Measurements from ENCODE around the gene MEF2C.
"Not testable (repeated sequence)": the region's sequence is repeated elsewhere in the genome, so short reads cannot be mapped to it uniquely, and the experiment has no call there.

MEF2C gene

GRCh38 chr5:88883059-88883835 lies at the start of gene MEF2C:
Gene MEF2C, minus strand, starts transcription at chr5:88883184. Its CDS starts 59,396 bp downstream, at chr5:88823788.
- peak; percentile 59 for DNase-seq (ENCODE audit: low read depth, low spot score)

DNA sequence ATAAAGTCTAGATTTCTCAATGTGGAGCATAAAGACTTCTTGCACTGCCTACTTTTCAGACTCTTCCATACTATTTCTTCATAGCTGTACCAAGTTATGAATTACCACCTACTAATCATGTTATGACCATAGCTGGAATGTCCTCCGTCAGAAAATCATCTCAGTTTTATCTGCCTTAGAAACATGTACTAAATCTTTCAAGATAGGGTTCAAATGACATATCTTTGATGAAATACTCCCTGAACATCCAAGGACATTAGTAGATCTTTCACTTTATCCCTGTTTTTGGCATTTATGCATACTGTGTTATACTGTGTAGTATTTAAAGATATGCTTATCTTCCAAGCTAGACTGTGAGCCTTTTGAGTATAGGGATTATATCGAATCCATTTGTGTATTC lies 49.6 kb upstream of the MEF2C start:
- no peak for DNase-seq (ENCODE audit: low read depth, low spot score)

DNA sequence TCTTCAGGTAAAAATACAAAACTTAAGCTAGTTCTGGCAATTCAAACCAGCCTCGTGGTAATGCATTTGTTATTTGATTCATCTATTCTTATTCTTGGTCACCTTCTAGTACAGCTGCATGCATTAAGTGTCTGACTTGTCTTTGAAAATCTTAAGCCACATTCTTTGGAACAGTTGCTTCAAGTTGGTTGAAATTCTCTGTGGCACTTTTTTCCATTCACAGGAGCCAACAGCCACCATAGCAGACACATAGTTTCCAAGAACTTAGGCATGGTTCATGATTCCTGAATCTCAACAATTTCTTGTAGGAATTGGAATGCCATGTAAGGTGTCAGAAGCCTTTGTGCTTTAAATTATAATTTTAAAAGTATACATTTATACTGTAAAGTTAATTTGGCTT lies 47.4 kb upstream of the MEF2C start:
- no peak for DNase-seq (ENCODE audit: low read depth, low spot score)

DNA sequence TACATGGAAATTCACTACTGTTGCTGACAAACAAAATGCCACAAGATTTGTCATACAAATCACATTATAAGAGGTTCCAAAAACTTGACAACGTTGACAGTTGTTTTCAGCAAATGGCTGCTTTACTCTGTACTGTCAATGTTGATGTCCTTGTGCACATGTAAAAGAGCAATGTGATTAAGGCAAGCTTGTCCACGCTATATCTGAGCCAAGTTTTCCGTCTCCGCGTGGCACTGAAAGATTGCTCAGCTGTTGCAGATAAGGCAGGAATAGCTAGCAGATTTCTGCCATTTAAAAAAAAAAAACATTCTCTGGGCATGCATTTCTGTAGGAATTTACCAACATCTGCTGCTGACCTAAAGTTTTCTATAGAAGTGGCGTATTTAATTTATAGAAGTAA lies 46.4 kb upstream of the MEF2C start:
- no peak for DNase-seq (ENCODE audit: low read depth, low spot score)

DNA sequence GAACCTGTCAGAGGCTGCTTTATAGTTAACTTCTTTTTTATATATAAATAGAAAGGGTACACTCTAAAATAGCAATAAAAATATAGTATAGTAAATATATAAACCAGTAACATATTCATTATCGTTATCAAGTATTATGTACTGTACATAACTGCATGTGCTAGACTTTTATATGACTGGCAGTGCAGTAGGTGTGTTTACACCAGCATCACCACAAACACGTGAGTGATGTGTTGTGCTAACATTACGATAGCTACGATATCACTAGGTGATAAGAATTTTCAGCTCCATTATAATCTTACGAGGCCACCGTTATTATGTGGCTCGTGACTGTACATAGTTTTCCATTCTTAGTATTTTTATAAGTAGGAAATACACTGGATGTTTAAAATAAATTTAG lies 43.8 kb upstream of the MEF2C start:
- DNase-seq (ENCODE audit: low read depth, low spot score), result no peak

GRCh38 chr5:88925692-88926490 lies 42.9 kb upstream of the MEF2C start:
- no peak for DNase-seq (ENCODE audit: low read depth, low spot score)

DNA sequence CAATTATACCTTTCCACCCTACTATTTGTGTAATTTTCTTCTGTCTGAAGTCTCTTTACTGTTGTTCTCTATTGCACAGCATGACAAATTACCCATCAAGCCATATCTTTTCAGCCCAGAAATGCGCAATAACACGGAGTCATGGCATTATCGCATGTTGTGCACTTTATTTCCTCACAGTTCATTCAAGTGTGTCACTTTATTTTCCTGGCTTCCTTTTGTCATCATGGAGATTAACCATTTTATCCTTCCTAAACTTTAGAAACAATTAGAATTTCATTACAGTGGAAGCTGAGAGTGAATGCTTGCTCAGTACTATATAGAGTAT lies 41.3 kb upstream of the MEF2C start:
- DNase-seq (ENCODE audit: low read depth, low spot score), result no peak

GRCh38 chr5:88923623-88924329 lies 40.8 kb upstream of the MEF2C start:
- no peak for DNase-seq (ENCODE audit: low read depth, low spot score)

GRCh38 chr5:88912743-88913142 lies 29.8 kb upstream of the MEF2C start:
- DNase-seq (ENCODE audit: low read depth, low spot score), result not testable (repeated sequence)

DNA sequence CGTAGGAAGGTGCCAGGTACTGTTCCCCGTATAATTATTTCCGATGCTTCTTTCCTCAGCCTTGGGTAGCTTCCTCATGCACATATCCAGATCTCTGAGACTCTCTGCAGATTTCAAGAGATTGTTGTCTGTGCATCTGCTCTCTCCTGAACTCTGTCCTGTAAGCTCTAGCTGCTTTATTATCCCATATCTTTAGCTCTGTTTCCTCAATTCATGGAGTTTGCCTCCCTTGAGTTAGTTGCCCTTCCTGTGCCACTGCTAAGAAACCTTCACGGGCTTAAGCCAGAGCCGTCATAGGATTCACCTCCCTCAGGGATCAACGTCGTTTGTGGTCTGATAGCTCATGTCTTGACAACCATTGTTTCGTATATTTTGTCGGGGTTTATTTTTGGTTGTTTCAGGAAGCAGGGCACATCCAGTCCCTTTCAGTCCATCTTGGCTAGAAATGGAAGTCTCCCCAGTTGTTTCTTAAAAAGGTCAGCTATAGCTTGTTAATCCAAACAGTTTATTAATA lies 28.1 kb upstream of the MEF2C start:
- not testable (repeated sequence) for DNase-seq (ENCODE audit: low read depth, low spot score)

DNA sequence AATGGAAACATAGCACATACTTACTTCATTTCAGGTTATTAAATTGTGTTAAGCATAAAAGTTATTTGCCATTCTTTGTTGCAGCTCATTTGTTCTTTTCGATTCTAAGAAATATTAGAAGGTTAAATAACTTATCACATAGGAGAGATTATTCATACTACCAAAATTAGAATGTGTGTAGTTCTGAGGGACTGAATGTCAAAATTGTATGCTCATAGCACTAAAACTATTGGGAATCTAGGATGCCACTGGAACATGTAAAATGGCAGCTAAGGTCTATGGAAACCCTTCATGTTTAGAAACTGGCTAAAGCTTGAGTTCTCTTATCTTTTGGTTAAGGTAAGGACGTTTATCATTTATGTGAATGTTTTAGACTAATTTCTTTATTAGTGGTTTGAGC lies 21.5 kb upstream of the MEF2C start:
- not testable (repeated sequence) for DNase-seq (ENCODE audit: low read depth, low spot score)

DNA sequence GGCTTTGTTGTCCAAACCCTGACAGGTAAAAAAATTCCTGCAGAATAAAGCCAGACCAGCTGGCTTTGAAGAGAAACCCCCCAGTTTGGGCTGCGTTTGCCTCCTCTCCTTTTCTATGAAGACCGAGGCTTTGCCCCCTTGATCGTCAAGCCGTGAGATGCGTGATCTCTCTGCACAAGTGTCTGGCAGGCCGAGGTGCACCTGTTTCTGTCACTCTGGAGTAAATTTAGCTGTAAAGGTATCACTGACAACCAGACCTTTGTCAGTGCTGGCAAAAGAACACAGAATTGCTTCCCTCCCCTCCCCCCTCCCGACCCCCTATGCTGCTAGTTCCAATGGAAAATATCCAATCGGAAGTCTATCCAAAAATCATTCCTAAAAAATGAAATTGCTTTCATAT lies 21.0 kb upstream of the MEF2C start:
- DNase-seq (ENCODE audit: low read depth, low spot score), result not testable (repeated sequence)

DNA sequence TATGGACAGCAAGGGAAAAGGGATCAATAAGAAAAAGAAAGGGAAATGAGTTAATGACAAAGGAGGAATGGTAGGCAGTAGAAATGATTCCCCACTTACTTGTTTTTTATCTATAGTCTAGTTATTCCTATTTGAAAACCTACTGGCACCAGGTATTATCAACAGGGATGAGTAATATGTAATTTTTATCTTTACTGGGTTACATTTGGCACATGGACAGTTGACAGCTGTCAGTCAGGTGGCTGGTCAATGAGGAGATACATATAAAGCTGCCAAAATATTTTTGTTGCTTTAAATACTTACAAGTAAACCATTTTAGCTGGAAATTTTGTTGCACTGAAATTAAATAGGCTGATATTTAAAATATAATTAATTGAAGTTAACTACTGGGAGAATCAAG lies 18.1 kb upstream of the MEF2C start:
- not testable (repeated sequence) for DNase-seq (ENCODE audit: low read depth, low spot score)

DNA sequence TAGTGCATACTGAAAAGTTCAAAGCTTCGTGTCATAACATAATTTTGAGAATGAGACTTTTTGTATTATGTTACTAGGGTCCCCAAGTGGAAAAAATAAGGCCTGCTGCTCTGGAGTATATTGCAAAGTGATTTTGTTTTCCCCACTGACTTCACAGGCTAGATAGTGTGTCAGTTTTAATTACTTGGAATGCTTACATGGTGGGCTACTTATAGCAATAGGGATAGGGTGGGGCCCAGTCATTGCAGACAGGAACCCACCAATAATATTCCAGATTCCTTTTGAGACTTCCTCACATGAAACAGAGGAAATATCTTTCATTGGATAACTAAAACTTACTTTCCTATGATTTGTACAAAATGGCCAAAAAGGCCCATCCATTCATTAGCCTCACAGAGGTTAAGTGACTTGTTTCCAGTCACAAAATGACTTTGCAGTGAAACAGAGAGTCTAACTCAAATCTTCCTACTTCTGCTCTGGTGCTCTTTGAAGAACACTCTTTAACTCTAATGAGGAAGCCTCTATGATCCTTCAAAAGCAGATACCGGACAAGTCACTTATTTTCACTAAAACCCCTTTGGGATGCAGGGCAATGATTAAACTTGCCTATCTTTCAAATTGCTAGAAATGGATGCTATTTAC lies 16.2 kb upstream of the MEF2C start:
- DNase-seq (ENCODE audit: low read depth, low spot score), result no peak

- DNase-seq (ENCODE audit: low read depth, low spot score), result no peak
Observed at GRCh38 chr5:88897748-88898147, 14.8 kb upstream of the MEF2C start.

DNA sequence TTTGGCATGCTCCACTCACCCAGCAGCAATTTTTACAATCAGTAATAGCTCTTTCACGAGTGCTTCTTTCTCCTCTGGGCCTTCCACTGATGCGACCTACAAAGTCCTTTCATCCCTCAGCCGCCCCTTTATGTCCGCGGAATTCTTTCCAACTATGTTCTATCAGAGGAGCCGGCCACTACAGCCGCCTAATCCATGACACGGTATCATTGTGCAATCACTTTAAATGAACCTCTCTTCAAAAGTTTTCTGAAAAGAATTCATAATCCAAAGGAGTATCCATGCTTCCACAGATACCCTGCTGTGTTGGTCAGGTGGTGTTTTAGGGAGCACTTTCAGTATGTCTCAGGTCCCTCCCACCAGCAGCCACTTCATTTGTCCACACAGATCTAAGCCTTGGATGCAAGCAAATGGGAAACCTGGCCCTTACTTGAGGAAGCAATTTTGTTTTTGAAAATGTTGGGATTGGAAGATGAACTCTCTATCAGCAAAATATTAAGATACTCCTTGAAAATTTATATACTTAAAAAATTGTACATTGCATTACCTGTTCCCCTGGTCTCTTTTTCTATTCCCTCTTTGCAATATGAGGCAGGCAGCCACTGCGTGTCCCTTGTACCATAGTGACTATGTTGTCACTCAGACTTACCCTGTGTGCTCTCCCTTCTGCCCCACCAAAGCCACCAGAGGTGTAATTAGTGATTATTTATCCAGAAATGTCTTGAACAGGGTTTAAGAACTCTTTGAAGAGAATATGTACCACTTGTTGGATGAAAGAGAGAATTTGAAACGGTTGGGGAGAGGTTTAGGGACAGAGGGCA lies 12.9 kb upstream of the MEF2C start:
- no peak for DNase-seq (ENCODE audit: low read depth, low spot score)

GRCh38 chr5:88892669-88893068 lies 9.7 kb upstream of the MEF2C start:
- no peak for DNase-seq (ENCODE audit: low read depth, low spot score)

- no peak for DNase-seq (ENCODE audit: low read depth, low spot score)
Observed at GRCh38 chr5:88890070-88890781, 7.2 kb upstream of the MEF2C start.

GRCh38 chr5:88889189-88890069 lies 6.4 kb upstream of the MEF2C start:
- no peak for DNase-seq (ENCODE audit: low read depth, low spot score)

Data from smooth muscle cell of the brain vasculature (primary cell).